GM19395 (cell line): ENCODE measurements around the gene FOXK1.

ENCODE experiments used
- ATAC-seq: cut with Tn5 transposase; IDR thresholded peaks from one replicate; pipeline ENCODE4 v1.9.1; 2021; ENCODE audit warnings: mild to moderate bottlenecking, moderate library complexity; ENCODE audit not compliant: unreplicated experiment

Gene FOXK1

GRCh38 chr7:4720225-4720624 lies 38.1 kb downstream of the FOXK1 start:
- no peak for ATAC-seq

GRCh38 chr7:4722308-4722707 lies 40.2 kb downstream of the FOXK1 start:
- ATAC-seq = no peak

- ATAC-seq = no peak
These were observed 41.0 kb downstream of the FOXK1 start for GRCh38 chr7:4722960-4723630.

- peak; percentile 17 for ATAC-seq
These were observed 42.5 kb downstream of the FOXK1 start for GRCh38 chr7:4724648-4725013.

GRCh38 chr7:4725014-4725849 lies 43.1 kb downstream of the FOXK1 start:
- peak; percentile 85 for ATAC-seq

- no peak for ATAC-seq
These were observed 43.9 kb downstream of the FOXK1 start for GRCh38 chr7:4725850-4726450.

GRCh38 chr7:4726566-4726965 lies 44.5 kb downstream of the FOXK1 start:
- no peak for ATAC-seq

GRCh38 chr7:4727914-4728705 lies 46.0 kb downstream of the FOXK1 start:
- no peak for ATAC-seq

GRCh38 chr7:4729266-4729665 lies 47.2 kb downstream of the FOXK1 start:
- no peak for ATAC-seq

- ATAC-seq = no peak
These were observed 48.2 kb downstream of the FOXK1 start for GRCh38 chr7:4730276-4730675.

GRCh38 chr7:4730971-4731370 lies 48.9 kb downstream of the FOXK1 start:
- ATAC-seq = no peak

- ATAC-seq = no peak
These were observed 49.7 kb downstream of the FOXK1 start for GRCh38 chr7:4731803-4732202.

GRCh38 chr7:4733936-4734528 lies 51.9 kb downstream of the FOXK1 start:
- ATAC-seq = no peak

GRCh38 chr7:4734587-4735345 lies 52.7 kb downstream of the FOXK1 start:
- ATAC-seq = no peak

GRCh38 chr7:4737300-4737699 lies 55.2 kb downstream of the FOXK1 start:
- ATAC-seq = no peak

- no peak for ATAC-seq
These were observed 56.8 kb downstream of the FOXK1 start for GRCh38 chr7:4738711-4739527.

- ATAC-seq = no peak
These were observed 57.5 kb downstream of the FOXK1 start for GRCh38 chr7:4739528-4739992.

- ATAC-seq = no peak
These were observed 58.7 kb downstream of the FOXK1 start for GRCh38 chr7:4740796-4741195.

GRCh38 chr7:4742051-4742573 lies 60.0 kb downstream of the FOXK1 start:
- no peak for ATAC-seq
